Placental pericyte (primary cell): ENCODE data around the gene TMEM218. TPM values are rescaled to one million over a fixed set of nuclear protein-coding genes. Genes with fewer than 3 reads are reported as not detected.

Source experiments
- total RNA-seq: library from RNA; depleted of rRNA; stranded (reverse); fragments of >200 nt; gene quantifications from 2 replicates; pipeline ENCODE4 v1.2.3, GENCODE V29; 2012

The TMEM218 gene
- total RNA-seq: 22.8 and 33.2 TPM in 2 replicates

GRCh38 chr11:125111343-125112207, at the start of gene TMEM218:
Gene TMEM218 (minus strand): TSS chr11:125111626. CDS start chr11:125102241, 9,385 bp downstream.

GRCh38 chr11:125062931-125063428, 48.4 kb downstream of the TMEM218 start, which contains the start of gene SLC37A2:
Gene SLC37A2 (plus strand): TSS chr11:125063305. CDS start chr11:125063368, 63 bp downstream.

Other genes starting within 250 kb of the TMEM218 start
- 9.0 and 11.2 TPM in 2 replicates for gene ROBO3, start 246.2 kb downstream of the TMEM218 start, total RNA-seq
- gene ROBO4, start 213.8 kb downstream of the TMEM218 start, total RNA-seq: 0.88 and 2.7 TPM in 2 replicates
- not detected in 2 replicates for gene HEPN1, start 192.4 kb downstream of the TMEM218 start, total RNA-seq
- under 0.01 TPM in 1 of 2 replicates, not detected in the other for gene HEPACAM, start 175.6 kb downstream of the TMEM218 start, total RNA-seq
- gene CCDC15, start 157.4 kb downstream of the TMEM218 start, total RNA-seq: 0.66 and 7.9 TPM in 2 replicates
- 0.88 and 13.0 TPM in 2 replicates for gene SLC37A2, start 48.3 kb downstream of the TMEM218 start, total RNA-seq
- 2.8 and 7.7 TPM in 2 replicates for gene PKNOX2, start 53.1 kb upstream of the TMEM218 start, total RNA-seq